Measurements from ENCODE around the gene DUS1L.

The DUS1L gene

DNA sequence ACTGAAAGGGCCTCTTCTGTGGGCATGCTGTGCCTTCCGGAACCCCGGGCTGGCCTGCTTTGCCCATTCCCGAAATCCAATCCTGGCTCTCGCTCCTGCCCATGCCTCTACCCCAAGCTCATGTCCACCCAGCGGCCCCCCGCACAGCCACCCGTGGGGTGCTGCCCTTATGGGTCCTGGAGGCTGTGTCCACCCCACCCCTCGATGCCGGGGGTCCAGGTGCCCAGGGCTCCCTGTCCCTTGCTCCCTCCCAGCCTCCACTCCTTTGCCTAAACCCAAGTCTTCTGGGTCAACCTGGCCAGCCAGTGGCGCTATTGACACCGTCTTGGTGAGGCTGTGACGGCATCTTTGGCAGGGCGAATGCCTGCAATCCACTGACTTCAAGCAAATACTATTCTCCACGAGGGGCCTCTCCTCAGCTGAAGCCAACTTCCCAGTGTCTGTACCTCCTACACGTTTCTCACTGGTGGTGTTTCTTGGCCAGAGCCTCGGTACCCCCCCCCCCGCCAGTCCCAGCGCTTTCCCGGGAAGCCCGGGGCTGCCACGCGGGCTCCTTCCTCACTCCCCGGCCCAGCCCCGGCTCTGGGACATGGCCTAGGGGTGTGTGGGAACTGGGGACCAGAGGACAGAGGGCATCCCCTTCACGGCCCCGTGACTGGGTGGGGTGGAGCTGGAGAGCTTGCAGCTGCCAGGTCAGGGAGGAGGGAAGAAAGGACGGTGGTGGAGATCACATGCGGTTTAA lies 12.2 kb upstream of the DUS1L start:
- peaks cover 55% of the 10 kb centered on the region for H3K36me3 ChIP-seq (replicated peaks)
- H3K27ac ChIP-seq: no peak overlapping the region
- no peaks in the 10 kb centered on the region for H3K27me3 ChIP-seq (replicated peaks)
- H3K4me3 ChIP-seq (ENCODE audit: low read depth, low read length): no peak overlapping the region
- in situ Hi-C loops (cut with HindIII; ENCODE audit: low pct_ligation_motif_present, low sequenced_read_pairs): no loop called here
- TF ChIP-seq CTCF (IDR thresholded peaks at IDR 0.05; ENCODE audit: low read depth, low read length, missing control alignments): peak; percentile 7
- DNase-seq: no peak

DNA sequence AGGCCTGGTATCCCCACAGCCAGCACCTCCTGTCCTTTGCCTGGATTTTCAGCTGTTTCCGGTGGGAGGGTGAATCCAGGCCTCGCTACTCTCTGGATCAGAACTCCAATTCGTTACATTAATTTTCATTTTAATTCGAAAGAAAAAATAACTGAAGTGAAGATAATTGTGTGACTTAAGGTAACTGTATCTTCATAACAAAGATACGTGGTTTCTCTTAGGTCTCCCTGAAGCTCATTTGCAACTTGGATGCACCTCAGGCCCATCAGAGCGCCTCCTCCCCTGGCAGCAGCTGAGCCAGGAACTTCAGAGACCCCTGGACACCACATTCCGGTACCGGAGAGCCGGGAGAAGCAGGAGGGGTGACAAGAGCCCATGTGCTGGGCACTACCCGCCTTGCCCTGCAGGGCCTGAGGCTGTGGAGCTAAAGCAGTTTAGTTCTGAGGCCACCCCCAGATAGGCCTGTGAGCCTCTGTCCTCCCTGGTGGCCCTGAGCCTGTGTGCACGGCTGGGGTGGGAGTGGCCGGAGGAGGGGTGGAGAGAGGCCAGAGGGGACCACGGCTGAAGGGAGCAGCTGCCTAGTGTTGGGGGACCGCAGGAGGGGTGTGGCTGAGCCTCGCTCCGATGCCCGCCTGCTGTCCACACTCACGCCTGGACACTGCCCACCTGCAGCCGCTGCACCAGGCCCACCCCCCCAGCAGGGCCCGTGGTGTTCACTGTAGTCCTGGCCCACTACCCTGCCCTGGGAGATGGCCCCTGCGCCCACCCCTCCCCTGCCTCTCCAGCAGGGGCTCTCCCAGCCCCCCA lies 11.4 kb upstream of the DUS1L start:
- Histone ChIP-seq H3K36me3 (replicated peaks) (peaks cover 47% of the 10 kb centered on the region), H3K27me3 (replicated peaks) (no peaks in the 10 kb centered on the region), H3K27ac (no peak overlapping the region), H3K4me3 (ENCODE audit: low read depth, low read length) (no peak overlapping the region)
- TF ChIP-seq CTCF (IDR thresholded peaks at IDR 0.05; ENCODE audit: low read depth, low read length, missing control alignments): no peak
- in situ Hi-C loops (cut with HindIII; ENCODE audit: low pct_ligation_motif_present, low sequenced_read_pairs): no loop called here
- DNase-seq: no peak

DNA sequence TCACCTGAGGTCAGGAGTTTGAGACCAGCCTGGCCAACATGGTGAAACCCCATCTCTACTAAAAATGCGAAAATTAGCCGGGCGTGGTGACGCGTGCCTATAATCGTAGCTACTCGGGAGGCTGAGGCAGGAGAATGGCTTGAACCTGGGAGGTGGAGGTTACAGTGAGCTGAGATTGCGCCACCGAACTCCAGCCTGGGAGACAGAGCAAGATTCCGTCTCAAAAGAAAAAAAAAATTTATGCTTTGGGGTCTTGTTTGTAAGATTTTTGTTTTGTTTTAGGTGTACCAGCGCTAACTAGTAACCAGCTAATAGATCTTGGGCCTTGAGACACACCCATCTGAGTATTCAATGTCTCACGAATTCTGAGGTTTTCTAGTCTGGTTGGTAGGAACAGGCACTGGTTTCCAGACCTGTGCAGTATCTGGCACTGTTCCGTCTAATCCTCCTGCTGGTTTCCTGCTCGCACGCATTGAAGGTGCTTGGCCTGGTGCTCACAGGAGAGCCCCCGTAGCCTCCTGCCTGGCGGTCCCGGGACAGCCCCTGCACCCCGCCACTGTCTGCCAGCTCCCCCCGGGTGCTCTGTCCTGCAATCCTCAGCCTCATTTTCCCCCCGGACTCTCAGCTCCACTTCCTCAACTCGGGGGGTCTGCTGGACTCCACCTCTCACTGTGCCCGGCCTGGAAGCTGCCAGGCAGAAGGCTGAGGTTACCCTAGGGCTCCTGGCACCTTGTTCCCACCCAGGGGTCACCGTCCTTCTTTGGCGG lies 10.6 kb upstream of the DUS1L start:
- Histone ChIP-seq H3K36me3 (replicated peaks) (peaks cover 42% of the 10 kb centered on the region), H3K27ac (no peak overlapping the region), H3K4me3 (ENCODE audit: low read depth, low read length) (no peak overlapping the region), H3K27me3 (replicated peaks) (no peaks in the 10 kb centered on the region)
- in situ Hi-C loops (cut with HindIII; ENCODE audit: low pct_ligation_motif_present, low sequenced_read_pairs): no loop called here
- no peak for TF ChIP-seq CTCF (IDR thresholded peaks at IDR 0.05; ENCODE audit: low read depth, low read length, missing control alignments)
- no peak for DNase-seq

DNA sequence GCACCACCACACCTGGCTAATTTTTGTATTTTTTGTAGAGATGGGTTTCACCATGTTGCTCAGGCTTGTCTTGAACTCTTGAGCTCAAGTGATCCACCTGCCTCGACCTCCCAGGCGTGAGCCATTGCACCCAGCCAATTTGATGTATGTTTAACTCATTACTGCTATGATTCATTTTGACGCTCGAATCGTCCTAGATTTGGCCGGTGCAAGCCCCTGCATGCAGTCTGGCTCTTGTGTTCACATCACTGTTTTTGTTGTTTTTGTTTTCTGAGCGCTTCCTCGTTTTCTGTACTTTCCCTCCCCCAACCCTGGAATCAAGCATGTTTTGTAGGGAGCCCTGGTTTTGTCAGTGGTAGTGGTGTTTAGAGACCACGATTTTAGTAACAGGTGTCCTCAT lies 7.8 kb upstream of the DUS1L start:
- DNase-seq: no peak
- Histone ChIP-seq H3K36me3 (replicated peaks) (peaks cover 18% of the 10 kb centered on the region), H3K27me3 (replicated peaks) (no peaks in the 10 kb centered on the region), H3K27ac (no peak overlapping the region), H3K4me3 (ENCODE audit: low read depth, low read length) (no peak overlapping the region)
- no peak for TF ChIP-seq CTCF (IDR thresholded peaks at IDR 0.05; ENCODE audit: low read depth, low read length, missing control alignments)
- in situ Hi-C loops (cut with HindIII; ENCODE audit: low pct_ligation_motif_present, low sequenced_read_pairs): no loop called here

DNA sequence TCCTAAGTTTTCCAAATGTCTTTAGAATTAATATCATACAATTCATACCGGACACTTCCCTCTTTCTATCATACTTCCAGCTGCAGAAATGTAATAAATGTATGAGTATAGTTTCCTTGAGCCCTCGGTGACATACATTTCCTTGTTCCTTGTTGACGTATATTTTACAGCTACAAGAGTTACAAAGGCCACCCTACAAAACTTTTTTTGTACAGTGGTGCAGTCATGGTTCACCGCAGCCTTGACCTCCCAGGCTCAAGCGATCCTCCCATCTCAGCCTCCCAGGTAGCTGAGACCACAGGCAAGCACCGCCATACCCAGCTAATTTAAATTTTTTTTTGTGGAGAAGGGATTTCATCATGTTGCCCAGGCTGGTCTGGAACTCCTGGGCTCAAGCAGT lies 7.2 kb upstream of the DUS1L start:
- Histone ChIP-seq H3K27me3 (replicated peaks) (no peaks in the 10 kb centered on the region), H3K4me3 (ENCODE audit: low read depth, low read length) (no peak overlapping the region), H3K27ac (no peak overlapping the region), H3K36me3 (replicated peaks) (peaks cover 12% of the 10 kb centered on the region)
- in situ Hi-C loops (cut with HindIII; ENCODE audit: low pct_ligation_motif_present, low sequenced_read_pairs): no loop called here
- no peak for DNase-seq
- TF ChIP-seq CTCF (IDR thresholded peaks at IDR 0.05; ENCODE audit: low read depth, low read length, missing control alignments): no peak
